ENCODE data around the gene SREBF1.

Gene SREBF1

GRCh38 chr17:17797119-17797809 lies 39.5 kb downstream of the SREBF1 start:
- H3K9me3 ChIP-seq (ENCODE audit: control insufficient read depth, insufficient read depth, low read length) = no peaks in the 10 kb centered on the region
- peaks cover 7% of the 10 kb centered on the region; the same call in 1 of the 2 replicates for H3K4me1 ChIP-seq (ENCODE audit: insufficient read depth, low read length)
- H3K9ac ChIP-seq (ENCODE audit: low read depth, low read length) = no peak overlapping the region
- no peaks in the 10 kb centered on the region for H3K36me3 ChIP-seq (ENCODE audit: insufficient read depth, low read length)

GRCh38 chr17:17796787-17797061 lies 40.1 kb downstream of the SREBF1 start:
- Histone ChIP-seq H3K9ac (ENCODE audit: low read depth, low read length) (no peak overlapping the region), H3K9me3 (ENCODE audit: control insufficient read depth, insufficient read depth, low read length) (no peaks in the 10 kb centered on the region), H3K36me3 (ENCODE audit: insufficient read depth, low read length) (no peaks in the 10 kb centered on the region), H3K4me1 (ENCODE audit: insufficient read depth, low read length) (peaks cover 12% of the 10 kb centered on the region)

- Histone ChIP-seq H3K9ac (ENCODE audit: low read depth, low read length) (no peak overlapping the region), H3K36me3 (ENCODE audit: insufficient read depth, low read length) (no peaks in the 10 kb centered on the region), H3K4me1 (ENCODE audit: insufficient read depth, low read length) (peaks cover 18% of the 10 kb centered on the region), H3K9me3 (ENCODE audit: control insufficient read depth, insufficient read depth, low read length) (no peaks in the 10 kb centered on the region)
These were observed 40.6 kb downstream of the SREBF1 start for GRCh38 chr17:17795946-17796786.

GRCh38 chr17:17795296-17795695 lies 41.5 kb downstream of the SREBF1 start:
- no peak overlapping the region for H3K9ac ChIP-seq (ENCODE audit: low read depth, low read length)
- H3K4me1 ChIP-seq (ENCODE audit: insufficient read depth, low read length) = peaks cover 25% of the 10 kb centered on the region
- no peaks in the 10 kb centered on the region for H3K9me3 ChIP-seq (ENCODE audit: control insufficient read depth, insufficient read depth, low read length)
- H3K36me3 ChIP-seq (ENCODE audit: insufficient read depth, low read length) = no peaks in the 10 kb centered on the region

GRCh38 chr17:17794382-17794781 lies 42.4 kb downstream of the SREBF1 start:
- H3K4me1 ChIP-seq (ENCODE audit: insufficient read depth, low read length) = peaks cover 21% of the 10 kb centered on the region
- H3K9ac ChIP-seq (ENCODE audit: low read depth, low read length) = no peak overlapping the region
- H3K36me3 ChIP-seq (ENCODE audit: insufficient read depth, low read length) = no peaks in the 10 kb centered on the region
- H3K9me3 ChIP-seq (ENCODE audit: control insufficient read depth, insufficient read depth, low read length) = no peaks in the 10 kb centered on the region

GRCh38 chr17:17793378-17794214 lies 43.2 kb downstream of the SREBF1 start:
- Histone ChIP-seq H3K4me1 (ENCODE audit: insufficient read depth, low read length) (peaks cover 21% of the 10 kb centered on the region), H3K9me3 (ENCODE audit: control insufficient read depth, insufficient read depth, low read length) (no peaks in the 10 kb centered on the region), H3K36me3 (ENCODE audit: insufficient read depth, low read length) (no peaks in the 10 kb centered on the region), H3K9ac (ENCODE audit: low read depth, low read length) (no peak overlapping the region)

- Histone ChIP-seq H3K4me1 (ENCODE audit: insufficient read depth, low read length) (peaks cover 21% of the 10 kb centered on the region), H3K9ac (ENCODE audit: low read depth, low read length) (no peak overlapping the region), H3K36me3 (ENCODE audit: insufficient read depth, low read length) (no peaks in the 10 kb centered on the region), H3K9me3 (ENCODE audit: control insufficient read depth, insufficient read depth, low read length) (no peaks in the 10 kb centered on the region)
These were observed 44.0 kb downstream of the SREBF1 start for GRCh38 chr17:17792551-17793377.

GRCh38 chr17:17792037-17792550 lies 44.7 kb downstream of the SREBF1 start:
- Histone ChIP-seq H3K36me3 (ENCODE audit: insufficient read depth, low read length) (no peaks in the 10 kb centered on the region), H3K4me1 (ENCODE audit: insufficient read depth, low read length) (peaks cover 21% of the 10 kb centered on the region), H3K9ac (ENCODE audit: low read depth, low read length) (no peak overlapping the region), H3K9me3 (ENCODE audit: control insufficient read depth, insufficient read depth, low read length) (no peaks in the 10 kb centered on the region)

- H3K36me3 ChIP-seq (ENCODE audit: insufficient read depth, low read length) = no peaks in the 10 kb centered on the region
- peaks cover 21% of the 10 kb centered on the region for H3K4me1 ChIP-seq (ENCODE audit: insufficient read depth, low read length)
- no peak overlapping the region for H3K9ac ChIP-seq (ENCODE audit: low read depth, low read length)
- no peaks in the 10 kb centered on the region for H3K9me3 ChIP-seq (ENCODE audit: control insufficient read depth, insufficient read depth, low read length)
These were observed 45.9 kb downstream of the SREBF1 start for GRCh38 chr17:17790637-17791464.

- H3K9ac ChIP-seq (ENCODE audit: low read depth, low read length) = no peak overlapping the region
- no peaks in the 10 kb centered on the region for H3K9me3 ChIP-seq (ENCODE audit: control insufficient read depth, insufficient read depth, low read length)
- H3K4me1 ChIP-seq (ENCODE audit: insufficient read depth, low read length) = peaks cover 28% of the 10 kb centered on the region
- H3K36me3 ChIP-seq (ENCODE audit: insufficient read depth, low read length) = no peaks in the 10 kb centered on the region
These were observed 46.8 kb downstream of the SREBF1 start for GRCh38 chr17:17789828-17790636.

- Histone ChIP-seq H3K36me3 (ENCODE audit: insufficient read depth, low read length) (no peaks in the 10 kb centered on the region), H3K4me1 (ENCODE audit: insufficient read depth, low read length) (peaks cover 33% of the 10 kb centered on the region), H3K9me3 (ENCODE audit: control insufficient read depth, insufficient read depth, low read length) (no peaks in the 10 kb centered on the region), H3K9ac (ENCODE audit: low read depth, low read length) (no peak overlapping the region)
These were observed 47.4 kb downstream of the SREBF1 start for GRCh38 chr17:17789410-17789809.

- no peaks in the 10 kb centered on the region for H3K36me3 ChIP-seq (ENCODE audit: insufficient read depth, low read length)
- H3K9me3 ChIP-seq (ENCODE audit: control insufficient read depth, insufficient read depth, low read length) = no peaks in the 10 kb centered on the region
- H3K9ac ChIP-seq (ENCODE audit: low read depth, low read length) = no peak overlapping the region
- peaks cover 33% of the 10 kb centered on the region for H3K4me1 ChIP-seq (ENCODE audit: insufficient read depth, low read length)
These were observed 47.8 kb downstream of the SREBF1 start for GRCh38 chr17:17788967-17789366.

Data from ES-I3 (cell line).